ENCODE measurements around the gene PLAGL2.

Gene PLAGL2

DNA sequence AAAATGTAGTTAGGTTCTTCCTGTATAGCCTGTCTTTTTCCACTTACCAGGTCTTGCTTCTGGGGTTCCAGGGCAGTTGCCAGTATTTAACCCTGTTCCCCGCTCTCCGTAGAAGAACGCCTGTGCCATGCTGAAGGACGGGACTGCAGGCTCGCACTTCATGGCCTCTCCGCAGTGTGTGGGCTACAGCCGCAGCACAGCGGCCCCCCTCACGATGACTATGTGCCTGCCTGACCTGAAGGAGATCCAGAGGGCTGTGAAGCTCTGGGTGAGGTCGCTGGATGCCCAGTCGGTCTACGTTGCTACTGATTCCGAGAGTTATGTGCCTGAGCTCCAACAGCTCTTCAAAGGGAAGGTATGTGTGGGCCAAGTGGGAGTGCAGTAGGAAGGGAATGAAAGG is 23.2 kb upstream of the PLAGL2 start:
- no peak for DNase-seq (ENCODE audit: low read depth)

DNA sequence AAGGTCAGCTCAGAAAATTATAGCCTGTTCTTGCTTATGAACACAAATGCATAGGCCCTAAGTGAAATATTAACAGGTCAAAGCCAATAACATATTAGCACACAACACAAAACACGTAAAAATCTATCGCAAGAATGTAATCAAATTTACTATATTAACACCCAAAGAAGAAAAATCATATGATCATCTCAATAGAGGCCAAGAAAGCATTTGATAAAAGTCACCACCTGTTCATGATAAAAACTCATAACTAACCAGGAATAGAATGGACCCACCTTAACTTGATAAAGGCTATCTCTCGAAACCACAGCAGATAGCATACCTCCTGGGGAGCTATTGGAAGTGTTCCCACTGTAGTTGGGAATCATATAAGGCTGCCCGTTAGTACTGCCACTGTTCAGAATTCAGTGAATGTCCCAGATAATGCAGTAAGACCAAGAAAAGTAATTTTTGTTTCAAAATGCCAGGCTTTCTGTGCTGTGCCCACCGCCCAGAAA is 21.8 kb upstream of the PLAGL2 start:
- no peak for DNase-seq (ENCODE audit: low read depth)

DNA sequence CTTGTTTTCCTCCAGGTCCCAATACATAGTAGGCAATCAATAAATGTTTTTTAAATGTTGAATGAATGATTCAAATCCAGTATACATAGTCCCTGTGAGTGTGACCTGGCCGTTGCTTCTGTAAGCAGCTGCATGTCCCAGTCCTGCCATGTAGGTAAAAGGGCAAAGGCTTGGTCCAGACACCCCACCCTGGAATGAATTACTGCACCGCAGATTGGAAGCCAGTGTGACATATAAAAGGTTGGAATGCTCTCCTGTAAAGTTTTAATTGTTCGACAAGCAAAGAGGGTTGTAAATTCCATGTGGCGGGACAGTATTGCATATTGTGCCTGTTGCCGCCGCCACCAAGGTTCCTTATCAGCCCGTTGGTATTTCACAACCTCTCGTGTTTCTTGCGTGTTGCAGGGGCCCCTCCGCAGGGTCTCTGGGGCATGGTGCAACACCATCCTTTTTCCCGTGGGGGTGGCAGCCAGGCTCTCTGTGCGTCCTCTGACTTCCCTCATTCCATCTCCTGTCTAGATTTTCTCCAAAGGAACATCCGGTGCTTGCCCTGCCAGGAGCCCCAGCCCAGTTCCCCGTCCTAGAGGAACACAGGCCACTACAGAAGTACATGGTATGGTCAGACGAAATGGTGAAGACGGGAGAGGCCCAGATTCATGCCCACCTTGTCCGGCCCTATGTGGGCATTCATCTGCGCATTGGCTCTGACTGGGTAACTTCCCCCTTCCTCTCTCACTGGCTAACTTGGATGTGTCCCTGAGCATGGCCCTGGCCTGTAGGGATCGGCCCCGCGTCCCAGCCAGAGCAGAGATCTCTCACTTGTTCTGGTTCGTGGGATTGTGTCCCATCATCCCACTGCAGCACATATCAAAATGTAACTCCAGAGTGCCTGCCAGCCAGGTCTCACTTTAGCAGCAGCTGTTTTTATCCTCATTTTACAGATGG is 20.5 kb upstream of the PLAGL2 start:
- DNase-seq (ENCODE audit: low read depth): no peak

DNA sequence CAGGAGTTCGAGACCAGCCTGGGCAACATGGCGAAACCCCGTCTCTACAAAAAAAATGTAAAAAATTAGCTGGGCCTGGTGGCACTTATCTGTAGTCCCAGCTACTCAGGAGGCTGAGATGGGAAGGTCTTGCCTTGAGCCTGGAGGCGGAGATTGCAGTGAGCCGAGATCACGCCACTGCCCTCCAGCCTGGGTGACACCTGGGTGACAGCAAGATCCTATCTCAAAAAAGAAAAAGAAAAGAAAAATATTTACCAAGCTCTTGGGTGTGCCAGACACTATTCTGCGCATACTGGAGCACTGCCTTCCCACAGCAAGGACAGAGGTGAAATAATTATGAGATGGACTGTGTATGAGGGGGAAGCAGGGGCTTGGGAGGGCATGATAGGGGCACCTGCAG is 19.8 kb upstream of the PLAGL2 start:
- no peak for DNase-seq (ENCODE audit: low read depth)

DNA sequence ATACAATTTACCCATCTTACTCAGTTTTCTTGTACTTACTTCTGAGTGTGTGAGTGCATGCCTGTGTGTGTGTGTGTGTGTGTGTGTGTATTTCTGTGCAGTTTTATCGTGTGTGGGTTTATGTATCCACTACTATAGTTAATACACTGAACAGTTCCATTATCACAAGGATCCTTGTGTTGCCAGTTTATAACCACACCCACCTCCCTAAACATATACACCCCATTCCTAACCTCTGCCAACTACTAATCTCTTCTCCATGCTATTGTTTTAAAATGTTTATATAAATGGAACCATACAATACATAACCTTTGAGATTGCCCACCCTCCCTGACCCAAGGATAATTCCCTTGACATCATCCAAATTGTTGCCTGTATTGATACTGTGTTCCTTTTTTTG is 18.8 kb upstream of the PLAGL2 start:
- no peak for DNase-seq (ENCODE audit: low read depth)

DNA sequence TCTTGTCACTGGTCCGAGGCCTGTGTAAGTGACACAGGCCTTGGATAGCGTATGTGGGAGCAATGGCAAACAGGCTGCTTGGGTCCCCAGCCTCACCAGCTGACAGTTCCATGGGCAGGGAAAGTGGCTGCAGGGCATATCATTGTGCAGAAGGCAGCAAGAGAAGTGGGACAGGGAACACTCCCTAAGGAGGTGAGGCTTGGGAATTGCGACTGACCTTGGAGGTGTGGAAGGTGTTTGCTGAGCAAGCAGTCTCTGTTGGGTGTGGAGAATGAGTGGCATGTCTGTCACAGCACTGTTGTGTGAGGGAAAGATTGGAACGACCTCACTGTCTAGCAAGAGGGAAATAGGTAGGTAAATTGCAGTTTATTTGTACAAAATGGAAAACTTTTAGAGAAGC is 16.9 kb upstream of the PLAGL2 start:
- no peak for DNase-seq (ENCODE audit: low read depth)

DNA sequence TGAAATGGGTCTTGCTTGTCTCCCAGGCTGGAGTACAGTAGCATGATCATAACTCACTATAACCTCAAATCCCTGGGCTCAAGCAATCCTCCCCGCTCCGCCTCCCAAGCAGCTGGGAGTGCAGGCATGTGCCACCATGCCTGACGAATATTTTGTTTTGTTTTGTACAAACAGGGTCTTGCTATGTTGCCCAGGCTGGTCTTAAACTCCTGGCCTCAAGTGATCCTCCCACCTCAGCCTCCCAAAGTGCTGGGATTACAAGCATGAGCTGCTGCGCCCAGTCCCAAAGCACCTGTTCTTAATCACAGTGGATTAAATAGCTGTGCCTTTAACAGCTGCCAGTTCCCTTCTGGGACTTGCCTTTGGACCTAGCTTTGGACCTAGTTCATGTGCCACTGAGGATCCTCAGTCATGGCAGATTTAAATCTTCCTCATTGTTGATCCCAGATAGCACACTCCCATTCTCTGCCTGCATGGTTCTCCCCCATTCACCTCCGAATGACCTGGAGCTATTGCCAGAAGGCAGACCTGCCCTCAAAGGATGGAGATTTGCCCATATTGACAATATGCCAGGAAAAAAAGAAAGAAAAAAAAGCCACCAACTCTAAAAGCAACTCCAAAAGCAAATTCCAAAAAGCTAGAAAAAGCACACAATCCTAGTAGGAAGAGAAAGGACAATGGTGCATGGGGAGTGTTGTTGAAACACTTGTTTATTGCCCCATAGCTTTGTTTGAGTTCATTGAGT is 10.8 kb upstream of the PLAGL2 start:
- DNase-seq (ENCODE audit: low read depth): no peak

DNA sequence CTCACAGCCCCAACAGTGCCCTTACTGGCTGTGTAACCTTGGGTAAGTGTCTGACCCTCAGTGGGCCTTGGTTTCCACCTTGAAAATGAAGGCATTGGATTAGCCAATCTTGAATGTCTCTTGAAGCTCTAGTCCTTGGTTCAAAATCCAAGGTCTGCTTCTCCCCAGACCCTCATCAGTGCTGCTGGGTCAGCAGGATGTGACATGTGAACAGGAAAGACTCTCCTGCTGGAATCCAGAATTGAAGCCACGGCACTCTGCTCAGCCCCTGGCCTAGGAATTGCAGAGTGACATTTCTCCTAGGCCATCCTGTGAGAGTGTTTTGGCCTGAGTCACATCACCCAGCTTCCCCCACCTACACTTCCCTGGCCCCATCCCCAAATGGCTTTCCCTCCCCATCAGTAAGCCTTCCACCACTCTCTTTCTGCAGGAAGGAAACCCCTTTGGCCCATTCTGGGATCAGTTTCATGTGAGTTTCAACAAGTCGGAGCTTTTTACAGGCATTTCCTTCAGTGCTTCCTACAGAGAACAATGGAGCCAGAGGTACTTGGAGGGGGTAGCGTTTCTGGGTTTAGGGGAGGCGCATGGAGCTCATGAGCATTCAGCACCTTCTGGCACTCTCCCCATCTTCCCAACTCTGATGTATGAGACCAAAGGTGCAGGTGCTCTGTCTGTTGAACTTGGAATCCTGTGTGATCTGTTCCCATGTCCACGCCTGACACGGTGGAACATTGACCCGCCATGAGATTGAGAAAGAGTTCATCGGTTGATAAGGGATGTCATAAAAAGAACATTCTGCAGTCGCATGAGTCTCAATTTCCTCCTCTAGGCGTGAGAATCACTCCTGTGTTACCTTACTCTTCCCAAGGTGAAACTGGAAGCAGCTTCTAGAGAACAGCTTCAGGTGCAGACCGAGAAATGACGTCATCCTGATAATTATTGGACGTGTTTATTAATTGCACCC is 8.9 kb upstream of the PLAGL2 start:
- no peak for DNase-seq (ENCODE audit: low read depth)

DNA sequence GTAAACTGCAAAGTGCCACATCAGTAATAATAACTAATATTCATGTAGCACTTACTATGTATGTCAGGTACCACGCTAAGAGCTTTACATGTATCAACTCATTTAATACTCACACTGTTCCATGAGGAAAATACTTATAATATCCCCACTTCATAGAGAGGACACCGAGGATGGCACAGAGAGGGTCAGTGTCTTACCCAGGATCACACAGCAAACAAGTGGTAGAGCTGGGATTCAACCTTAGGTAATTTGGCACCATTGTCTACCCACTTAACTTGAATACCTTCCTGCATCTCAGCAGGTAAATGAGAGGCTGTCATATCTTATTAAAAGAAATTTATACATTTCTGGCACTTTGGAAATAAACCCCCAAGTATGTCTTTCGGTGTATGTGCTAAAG is 8.2 kb upstream of the PLAGL2 start:
- DNase-seq (ENCODE audit: low read depth): no peak

DNA sequence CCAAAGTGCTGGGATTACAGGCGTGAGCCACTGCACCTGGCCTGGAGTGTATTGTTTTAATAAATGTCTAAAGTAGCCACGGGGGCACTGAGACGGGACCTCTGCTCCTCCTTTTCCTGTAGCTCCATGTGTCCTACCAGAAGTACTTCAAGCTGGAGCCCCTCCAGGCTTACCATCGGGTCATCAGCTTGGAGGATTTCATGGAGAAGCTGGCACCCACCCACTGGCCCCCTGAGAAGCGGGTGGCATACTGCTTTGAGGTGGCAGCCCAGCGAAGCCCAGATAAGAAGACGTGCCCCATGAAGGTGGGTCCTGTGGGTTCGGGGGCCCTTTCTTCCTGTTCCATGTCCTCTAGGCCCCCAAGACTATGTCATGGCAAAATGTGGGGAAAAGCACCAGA is 7.6 kb upstream of the PLAGL2 start:
- DNase-seq (ENCODE audit: low read depth): no peak

DNA sequence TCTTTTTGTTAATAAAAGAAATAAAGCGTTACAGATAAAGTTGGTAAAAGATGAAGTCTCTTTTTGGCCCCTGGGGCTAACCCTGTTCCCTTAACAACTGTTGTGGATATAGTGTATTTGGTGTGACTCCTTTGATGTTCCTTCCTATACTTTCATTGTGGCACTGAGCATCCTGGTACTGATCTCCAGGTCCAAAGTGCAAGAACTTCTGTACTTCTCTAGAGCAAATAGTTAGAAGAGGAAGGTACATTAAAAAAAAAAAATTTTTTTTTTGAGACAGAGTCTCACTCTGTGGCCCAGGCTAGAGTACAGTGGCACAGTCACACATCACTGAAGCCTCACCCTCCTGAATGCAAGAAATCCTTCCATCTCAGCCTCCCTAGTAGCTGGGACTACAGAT is 6.3 kb upstream of the PLAGL2 start:
- no peak for DNase-seq (ENCODE audit: low read depth)

DNA sequence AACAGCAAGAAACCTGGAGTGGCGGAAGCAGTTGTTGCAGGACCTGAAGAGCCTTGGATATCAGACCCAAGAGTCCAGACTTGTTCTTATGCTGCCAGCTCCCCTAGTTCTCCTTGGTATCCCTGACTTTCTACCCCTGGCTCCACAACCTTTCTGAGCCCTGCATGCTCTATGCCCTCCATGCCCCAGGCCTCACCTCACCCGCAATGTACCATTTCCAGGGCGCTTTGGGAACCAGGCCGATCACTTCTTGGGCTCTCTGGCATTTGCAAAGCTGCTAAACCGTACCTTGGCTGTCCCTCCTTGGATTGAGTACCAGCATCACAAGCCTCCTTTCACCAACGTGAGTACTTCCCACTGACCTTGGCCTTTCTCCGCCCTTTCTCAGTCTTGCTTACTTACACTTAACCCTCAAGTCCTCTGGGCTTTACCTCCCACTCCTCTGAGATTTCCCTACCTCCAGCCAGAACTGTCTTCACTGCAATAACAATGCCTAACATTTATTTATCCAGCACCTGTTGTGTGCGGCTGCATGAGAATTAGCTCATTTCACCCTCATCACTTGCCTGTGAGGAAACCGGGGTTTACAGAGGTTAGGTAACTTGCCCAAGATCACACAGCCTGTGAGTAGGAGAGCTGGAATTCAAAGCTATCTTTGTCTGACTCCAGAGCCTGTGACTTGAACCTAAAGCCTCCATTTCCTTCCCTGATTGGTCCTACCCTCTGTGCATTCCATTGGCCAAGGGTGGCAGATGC is 2.5 kb upstream of the PLAGL2 start:
- DNase-seq (ENCODE audit: low read depth): no peak

DNA sequence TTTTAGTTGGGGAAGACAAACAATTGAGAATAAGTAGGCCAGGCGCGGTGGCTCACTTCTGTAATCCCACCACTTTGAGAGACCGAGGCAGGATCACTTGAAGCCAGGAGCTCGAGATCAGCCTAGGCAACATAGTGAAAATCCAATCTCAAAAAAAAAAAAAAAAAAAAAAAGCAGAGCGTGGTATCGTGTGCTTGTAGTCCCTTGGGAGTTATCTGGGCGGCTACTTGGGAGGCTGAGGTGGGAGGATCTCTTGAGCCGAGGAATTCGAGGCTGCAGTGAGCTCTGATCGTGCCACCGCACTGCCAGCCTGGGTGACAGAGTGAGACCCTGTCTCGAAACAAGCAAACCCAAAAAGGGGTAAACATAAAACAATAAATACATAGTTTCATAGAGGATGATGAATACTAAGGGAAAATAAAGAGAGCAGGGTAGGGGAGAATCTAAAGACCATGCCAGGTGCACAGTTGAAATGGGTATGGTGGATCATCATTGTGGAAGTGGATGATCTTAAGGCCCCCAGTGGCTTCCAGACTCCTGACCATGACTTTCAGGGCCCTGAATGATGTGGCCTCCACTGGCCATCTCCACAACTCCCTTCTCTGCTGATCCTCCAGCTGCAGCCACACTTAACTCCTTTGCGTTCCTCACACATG is 1.1 kb upstream of the PLAGL2 start:
- no peak for DNase-seq (ENCODE audit: low read depth)

DNA sequence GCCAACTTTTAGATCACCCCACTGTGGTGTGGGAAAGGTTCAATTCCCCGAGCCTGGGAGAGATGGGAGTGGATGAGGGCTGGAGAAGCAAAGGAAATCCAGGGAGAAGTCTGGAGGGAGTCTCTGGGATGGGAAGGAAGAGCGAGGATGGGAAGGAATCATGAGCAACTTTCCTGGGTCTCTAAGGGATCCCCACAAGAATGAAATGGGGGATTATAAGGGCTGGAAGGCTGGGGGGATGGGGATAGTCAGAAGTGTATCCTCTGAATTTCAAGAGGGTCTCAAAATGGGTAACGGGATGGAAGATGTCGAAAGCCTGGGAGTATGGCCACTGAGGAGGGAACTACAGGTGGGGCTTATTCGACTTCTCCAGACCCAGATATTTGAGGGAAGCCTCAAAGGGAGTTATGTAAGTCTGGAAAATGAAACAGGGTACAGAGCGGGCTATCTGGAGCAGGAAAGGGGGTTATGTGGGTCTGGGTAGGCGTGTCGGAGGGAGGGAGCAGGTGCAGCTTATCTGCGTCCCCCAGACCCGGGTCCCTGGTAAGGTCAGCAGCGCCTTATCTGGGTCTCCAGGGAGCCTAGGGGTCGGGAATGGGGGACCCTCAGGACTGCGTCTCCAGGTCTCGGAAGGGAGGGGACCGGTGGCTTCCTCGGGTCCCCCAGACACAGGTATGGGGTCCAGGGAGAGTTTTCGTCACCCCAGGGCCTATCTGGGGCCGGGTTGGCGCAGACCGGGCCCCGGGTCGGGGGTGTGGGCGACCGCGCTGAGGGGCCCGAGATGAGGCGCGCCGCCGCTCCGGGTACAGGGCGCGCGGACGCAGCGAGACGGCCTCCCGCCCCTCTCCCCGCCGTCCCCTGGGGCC is 550 bp downstream of the PLAGL2 start:
- DNase-seq (ENCODE audit: low read depth): no peak

DNA sequence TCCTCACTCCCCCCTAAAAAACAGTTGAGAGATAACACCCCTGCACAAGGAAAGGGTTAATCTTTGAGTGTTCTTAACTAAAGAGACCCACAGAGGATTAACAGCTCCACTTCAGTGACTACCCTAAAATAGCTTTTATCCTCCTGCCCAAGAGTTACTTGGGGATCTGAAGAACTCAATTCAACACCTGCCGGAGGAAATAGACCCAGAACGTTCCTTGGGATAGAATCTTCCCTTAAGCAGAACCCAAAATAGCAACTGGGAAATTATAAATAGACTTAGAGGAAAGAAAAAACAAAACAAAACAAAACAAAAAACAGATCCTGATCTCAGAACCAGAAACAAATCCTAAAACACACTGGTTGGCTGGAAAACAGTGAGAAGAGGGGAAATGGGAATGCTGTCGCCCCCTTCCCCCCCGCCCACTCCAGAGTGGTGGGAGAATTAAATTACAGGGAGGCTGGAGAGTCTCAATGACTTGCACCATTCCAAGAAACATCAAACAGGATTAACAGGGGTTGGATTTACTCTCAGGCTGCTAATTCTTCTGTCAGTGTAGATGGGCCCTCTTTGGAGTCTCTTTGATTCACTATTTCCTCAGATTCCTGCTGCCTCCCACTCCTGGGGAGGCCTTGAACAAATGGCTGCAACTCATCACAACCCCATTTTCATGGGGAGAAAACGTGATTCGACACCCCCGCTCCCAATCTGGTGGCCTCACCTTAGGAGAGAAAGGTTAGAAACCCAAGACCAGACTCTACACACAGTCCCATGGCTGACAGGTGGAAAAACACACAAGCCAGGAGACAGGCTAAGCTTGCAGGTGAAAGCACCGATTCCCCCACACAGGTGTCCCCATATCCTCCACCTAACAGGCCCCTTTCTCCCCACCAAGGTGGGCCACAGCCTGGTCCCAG is 1.4 kb downstream of the PLAGL2 start:
- DNase-seq (ENCODE audit: low read depth): no peak

DNA sequence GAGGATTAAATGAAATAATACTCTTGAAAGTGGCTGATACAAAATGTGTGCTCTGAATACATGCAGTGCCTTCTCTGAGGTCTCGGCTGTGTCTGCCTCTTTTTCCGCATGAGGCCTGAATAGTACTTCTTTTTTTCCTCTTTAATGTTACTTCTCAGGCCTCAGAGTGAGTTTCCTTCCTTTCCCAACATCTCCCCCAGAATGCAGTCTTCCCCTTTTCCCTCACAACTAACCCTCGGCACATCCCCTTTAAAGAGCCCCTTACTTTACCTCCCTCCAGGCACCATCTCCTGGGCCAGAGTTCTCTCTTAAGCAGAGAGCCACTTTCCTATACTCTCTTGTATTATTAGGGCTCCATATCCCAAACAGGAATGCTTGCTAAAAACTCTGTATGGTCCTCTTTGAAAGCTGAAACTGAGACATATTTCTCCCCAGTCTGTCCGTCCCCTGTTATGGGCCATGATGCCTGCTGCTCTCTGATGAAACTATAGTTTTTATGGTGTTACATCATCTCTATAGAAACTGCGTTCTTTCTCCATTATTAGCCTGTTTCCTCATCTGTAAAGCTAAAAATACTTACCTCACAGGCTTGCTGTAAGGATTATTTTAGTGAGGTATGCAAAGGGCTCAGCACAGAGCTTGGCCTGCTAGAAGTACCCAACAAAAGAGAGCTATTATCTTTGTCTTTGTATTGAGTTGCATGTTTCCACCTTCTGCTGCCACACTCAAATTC is 2.3 kb downstream of the PLAGL2 start:
- no peak for DNase-seq (ENCODE audit: low read depth)

DNA sequence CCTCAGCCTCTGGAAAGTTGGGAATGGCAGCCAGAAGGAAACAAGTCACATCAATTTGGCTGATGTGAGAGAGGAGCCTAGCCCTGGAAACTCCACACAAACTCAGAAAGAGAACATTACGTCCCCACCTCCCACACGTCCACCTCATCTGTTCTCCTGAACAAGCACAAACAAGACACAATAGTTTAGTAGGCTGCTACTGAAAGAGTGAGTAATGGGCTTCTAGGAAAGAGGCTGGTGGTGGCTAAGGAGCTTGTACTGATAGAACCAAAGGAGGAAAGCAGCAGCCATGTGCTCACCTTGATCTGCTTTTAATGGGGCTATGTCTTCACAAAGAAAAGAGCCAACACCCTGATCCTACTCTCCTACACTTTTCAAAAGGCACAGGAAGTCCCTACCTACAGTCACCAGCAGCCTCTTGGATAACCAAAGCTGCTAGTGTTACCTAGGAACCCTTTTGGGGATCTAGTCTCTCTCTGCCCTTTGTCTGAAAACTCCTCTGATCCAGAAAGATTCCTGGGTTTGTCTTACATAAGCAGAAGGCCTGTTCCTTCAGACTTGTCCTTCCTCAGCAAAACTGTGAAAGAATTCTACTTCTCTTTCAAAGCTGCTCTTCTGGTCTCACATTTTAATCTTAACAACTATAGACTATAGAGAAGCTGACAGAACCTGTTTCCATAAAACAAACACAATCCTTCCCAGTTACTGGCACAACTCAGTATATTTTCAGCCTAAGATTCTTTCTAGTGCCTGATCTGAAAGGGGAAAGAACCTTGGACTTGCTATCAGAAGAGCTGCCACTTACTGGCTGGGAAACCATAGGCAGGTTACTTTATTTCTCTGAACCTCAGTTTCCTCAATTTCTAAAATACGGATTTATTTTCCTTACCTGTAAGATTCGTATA is 3.1 kb downstream of the PLAGL2 start:
- no peak for DNase-seq (ENCODE audit: low read depth)

All from activated T-helper 1 cell treated with Interleukin-2 at 50 U/mL for 16 hours (primary cell).